GM12874 (cell line): ENCODE data around the gene GNA15.

Experiments used
- TF ChIP-seq, protein P1 (sequence below): IDR thresholded peaks from 2 replicates; pipeline ENCODE4 v1.5.1; 2011; ENCODE audit warnings: low read depth, mild to moderate bottlenecking, control low read depth, low read length, moderate library complexity; ENCODE audit not compliant: insufficient read depth

GNA15 gene

DNA sequence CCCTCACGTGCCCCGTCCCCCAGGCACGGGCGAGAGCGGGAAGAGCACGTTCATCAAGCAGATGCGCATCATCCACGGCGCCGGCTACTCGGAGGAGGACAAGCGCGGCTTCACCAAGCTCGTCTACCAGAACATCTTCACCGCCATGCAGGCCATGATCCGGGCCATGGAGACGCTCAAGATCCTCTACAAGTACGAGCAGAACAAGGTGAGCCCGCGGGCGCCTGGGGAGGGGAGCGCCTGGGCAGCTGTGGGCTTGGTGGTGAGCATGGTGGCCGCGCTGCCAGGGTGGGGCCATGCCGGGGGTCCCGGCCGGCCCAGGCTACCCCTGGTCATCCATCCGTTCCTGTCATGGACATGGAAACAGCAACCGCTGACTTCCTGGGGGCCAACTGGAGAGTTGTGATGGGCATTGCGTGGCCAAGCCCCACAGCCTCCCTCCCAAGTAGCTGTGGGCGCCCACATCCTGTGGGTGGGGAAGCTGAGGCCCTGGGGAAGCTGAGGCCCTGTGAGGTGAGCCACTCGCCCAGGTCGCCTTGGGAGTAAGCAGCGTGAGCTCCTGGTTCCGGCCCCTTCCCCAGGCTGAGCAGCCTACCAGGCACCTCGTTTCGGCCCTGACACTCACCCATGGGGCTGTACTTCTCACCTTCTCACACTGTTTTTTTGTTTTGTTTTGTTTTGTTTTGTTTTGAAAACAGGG lies 25.6 kb upstream of the GNA15 start:
- TF ChIP-seq, protein P1, sequence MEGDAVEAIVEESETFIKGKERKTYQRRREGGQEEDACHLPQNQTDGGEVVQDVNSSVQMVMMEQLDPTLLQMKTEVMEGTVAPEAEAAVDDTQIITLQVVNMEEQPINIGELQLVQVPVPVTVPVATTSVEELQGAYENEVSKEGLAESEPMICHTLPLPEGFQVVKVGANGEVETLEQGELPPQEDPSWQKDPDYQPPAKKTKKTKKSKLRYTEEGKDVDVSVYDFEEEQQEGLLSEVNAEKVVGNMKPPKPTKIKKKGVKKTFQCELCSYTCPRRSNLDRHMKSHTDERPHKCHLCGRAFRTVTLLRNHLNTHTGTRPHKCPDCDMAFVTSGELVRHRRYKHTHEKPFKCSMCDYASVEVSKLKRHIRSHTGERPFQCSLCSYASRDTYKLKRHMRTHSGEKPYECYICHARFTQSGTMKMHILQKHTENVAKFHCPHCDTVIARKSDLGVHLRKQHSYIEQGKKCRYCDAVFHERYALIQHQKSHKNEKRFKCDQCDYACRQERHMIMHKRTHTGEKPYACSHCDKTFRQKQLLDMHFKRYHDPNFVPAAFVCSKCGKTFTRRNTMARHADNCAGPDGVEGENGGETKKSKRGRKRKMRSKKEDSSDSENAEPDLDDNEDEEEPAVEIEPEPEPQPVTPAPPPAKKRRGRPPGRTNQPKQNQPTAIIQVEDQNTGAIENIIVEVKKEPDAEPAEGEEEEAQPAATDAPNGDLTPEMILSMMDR, result no peak

DNA sequence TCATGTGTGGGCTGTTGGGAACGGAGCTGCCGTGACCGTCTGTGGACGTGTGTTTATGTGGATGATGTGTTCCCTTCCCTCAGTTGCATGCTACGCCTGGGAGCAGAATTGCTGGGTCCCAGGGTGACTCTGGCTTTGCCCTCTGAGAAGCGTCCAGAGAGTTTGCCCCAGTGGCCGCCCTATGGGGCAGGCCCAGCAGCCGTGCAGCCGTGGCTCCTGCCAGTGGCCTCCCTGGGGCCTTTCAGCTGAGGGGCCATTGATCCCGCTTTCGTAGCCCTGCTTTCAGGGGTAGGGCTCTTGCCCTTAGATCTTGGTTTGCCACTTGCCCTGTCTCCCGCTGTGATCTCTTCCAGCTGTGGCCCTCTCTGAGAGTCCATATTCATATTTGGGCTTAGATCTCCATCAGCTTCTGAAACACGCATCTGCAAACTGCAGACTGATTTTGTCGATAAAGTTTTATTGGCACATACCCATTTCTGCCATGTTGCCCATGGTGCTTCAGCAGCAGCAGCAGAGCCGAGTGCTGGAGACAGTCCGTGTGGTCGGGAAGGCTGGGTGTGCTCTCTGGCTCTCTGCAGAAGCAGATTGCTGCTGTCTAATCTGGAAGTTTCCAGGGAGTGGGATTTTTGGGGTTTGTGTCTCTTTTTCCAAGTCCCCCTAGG lies 24.1 kb upstream of the GNA15 start:
- TF ChIP-seq, protein P1, result no peak

DNA sequence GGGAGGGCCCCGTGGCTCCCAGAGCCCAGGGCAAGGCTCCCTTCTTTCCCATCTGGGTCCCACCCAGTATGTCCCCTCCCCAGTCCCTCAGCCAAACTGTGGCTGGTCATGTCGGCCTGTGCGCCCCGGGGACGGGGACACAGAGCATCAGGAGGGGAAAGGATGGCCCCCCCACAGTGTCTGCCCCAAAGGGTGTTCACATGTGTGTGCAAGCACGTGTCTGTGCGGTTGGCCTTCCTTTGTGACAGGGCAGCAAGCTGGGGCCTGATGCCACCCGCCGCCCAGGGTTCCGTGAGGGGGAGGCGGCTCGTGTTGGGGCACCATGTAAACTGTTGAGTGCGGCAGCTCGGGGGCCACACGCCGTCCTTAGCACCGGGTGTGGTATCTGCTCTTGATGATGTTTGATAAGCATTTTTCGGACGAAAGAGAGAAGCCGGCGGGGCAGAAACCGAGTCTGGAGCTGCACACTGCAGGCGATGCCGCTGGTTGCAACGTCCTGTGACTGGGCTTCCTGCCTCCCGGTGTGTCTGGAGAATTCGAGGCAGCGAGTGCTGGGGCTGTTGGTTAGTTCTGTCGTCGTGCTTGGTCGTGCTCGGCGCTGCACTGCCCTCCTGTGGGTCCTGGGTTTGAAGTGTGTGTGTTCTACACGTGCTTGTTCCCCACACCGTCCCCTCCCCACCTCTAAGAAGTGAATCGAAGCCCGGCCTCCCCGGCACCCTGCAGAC lies 23.3 kb upstream of the GNA15 start:
- TF ChIP-seq, protein P1, result no peak

DNA sequence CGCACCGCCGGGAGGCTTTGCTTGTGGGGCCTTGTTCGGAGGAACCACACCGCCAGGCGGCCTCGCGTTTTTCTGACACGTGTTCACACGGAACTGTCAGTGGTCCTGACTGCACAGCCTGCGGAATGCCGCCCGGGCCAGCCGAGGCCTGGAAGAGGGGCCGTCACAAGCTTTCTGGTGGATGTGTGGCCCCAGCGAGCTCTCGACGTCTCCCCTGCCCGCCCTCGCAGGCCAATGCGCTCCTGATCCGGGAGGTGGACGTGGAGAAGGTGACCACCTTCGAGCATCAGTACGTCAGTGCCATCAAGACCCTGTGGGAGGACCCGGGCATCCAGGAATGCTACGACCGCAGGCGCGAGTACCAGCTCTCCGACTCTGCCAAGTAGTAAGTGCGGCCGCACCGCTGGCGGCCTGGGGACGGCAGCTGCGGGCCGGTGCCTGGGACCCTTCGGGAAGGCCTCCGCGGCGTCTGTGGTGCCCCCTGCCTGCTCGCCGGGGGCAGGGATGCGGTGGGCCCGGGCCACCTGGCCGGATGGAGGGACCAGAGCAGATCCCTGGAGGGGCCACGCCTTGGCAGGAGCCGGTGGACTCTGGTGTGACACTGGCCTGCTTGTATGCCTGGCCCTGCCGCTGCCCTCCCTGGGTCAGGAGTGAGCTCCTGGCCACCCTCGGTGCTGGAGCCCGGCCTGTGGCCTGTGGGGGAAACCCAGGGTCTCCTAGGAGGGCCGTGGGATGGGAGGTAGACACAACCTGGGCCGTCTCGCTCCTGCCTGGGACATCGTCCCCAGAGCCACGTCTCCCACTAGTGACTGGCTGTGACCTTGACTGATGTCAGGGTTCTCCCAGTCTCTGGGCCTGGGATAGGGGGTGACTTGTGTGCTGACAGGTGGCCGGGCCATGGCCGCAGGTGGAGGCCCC lies 22.5 kb upstream of the GNA15 start:
- TF ChIP-seq, protein P1, result no peak

DNA sequence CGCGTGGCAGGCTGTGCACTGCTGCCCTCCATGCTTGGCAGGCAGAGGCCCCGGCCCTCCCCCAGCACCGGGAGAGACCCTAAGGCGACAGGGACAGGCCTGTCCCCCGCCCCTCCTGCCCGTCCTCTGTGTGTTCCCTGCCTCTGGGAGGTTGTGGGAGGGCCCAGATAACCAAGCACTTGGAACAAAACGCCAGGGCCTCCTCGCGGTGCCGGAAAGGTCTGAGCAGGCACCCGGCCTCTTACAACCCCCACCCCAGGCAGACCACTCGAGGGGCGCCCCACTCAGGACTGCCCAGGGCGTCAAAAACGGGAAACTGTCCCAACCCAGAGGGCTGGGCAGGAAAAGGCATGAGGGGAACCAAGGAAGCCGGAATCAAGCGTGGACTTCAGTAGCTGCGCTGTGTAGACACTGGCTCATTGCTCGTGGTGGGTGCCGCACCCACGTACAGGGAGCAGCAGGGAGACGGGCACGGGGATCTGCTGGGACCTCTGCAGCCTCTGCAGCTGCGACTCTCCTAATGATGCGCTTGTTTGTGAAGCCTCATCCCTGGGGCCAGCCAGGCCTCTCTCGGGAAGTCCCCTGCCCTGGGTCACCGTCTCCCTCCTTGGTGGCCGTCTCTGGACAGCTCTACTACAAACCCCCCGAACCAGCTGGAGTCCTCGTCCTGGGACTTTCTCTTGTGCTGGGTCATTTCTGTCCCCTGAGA lies 21.7 kb upstream of the GNA15 start:
- TF ChIP-seq, protein P1, result no peak

DNA sequence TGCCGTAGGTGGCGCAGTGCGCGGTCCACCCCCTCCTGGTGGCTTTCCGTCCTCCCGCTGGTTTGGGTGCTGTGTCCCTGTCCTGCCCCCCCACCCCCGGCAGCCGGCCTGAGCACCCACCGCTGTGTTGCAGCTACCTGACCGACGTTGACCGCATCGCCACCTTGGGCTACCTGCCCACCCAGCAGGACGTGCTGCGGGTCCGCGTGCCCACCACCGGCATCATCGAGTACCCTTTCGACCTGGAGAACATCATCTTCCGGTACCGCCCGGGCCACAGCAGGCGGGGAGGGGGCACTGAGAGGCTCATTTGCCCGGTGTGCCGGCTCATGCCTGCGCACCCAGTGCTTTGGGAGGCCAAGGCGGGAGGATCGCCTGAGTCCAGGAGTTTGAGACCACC lies 21.0 kb upstream of the GNA15 start:
- TF ChIP-seq, protein P1, result no peak
